Measurements from ENCODE around the gene MSH3.
"Not testable (repeated sequence)": the region's sequence is repeated elsewhere in the genome, so short reads cannot be mapped to it uniquely, and the experiment has no call there.

Gene MSH3

DNA sequence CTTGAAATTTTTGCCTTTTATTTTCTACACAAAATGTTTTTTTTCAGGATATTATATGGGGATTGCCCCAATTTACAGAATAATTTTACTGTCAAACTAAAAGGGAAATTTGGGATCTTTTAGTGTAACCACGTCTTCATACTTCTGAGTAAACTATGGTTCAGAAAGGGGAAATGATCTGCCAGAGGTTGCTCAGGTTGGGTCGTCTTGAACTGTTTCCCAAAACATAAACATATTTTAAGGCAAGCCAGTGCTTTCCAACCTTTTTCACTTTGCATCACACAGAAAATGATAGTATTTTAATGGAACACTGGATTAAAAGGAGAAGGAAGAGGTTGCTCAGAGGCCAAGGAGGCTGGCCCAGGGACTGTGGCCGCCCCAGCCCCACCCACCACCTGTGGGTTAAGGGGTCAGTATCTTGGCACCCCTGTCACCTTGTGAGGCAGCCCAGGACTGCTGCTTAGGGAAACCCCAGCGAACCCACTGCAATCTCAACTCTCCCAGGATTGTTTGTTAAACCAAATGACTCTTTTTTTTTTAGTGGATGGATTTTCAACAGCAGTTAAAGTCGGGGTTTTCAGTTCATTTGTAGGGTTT is 143.1 kb downstream of the MSH3 start:
- DNase-seq (ENCODE audit: low read depth in 3 of 3) = no peak

DNA sequence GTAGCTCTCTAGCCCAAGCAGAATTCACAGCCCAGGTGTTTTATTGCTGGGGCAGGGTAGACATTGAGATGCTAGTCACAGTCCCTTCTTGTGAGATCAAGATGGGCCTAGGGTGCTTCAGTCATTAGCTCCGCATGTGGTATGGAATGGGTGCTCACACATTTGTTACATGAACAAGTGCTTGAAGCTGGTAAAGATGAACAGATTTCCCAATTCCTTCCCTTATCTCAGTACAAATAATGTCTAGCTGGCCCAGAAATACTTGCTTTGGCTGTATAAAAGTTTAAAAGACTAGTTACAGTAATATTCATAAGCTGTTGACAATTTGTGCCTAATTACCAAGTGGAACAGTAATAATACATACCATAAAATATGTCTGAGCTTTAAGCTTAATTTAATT is 143.7 kb downstream of the MSH3 start:
- DNase-seq (ENCODE audit: low read depth in 3 of 3) = no peak

DNA sequence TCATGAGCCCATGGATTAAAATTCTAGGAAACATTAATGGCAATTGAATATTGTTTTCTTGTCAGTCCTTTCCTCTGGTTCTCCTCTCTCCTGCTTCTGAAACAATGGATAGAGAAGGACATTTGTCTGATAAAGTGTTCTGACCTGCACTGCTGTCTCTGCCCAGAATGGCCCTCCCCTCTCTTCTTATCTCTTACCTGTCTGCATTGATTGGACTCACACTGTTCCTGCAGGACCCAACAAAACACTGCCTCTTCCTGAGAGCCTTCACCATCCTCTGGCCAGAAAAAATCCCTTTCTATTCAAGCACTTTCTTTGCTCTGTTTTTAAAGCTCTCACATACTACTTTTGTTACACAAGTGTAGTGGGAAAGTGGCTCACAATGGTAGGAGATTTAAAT is 144.2 kb downstream of the MSH3 start:
- no peak for DNase-seq (ENCODE audit: low read depth in 3 of 3)

- DNase-seq (ENCODE audit: low read depth in 3 of 3) = no peak
Observed at GRCh38 chr5:80799041-80799440, 144.6 kb downstream of the MSH3 start.

GRCh38 chr5:80799573-80799972 is 145.1 kb downstream of the MSH3 start:
- no peak for DNase-seq (ENCODE audit: low read depth in 3 of 3)

- no peak for DNase-seq (ENCODE audit: low read depth in 3 of 3)
Observed at GRCh38 chr5:80804332-80804731, 149.9 kb downstream of the MSH3 start.

GRCh38 chr5:80805038-80805437 is 150.6 kb downstream of the MSH3 start:
- no peak for DNase-seq (ENCODE audit: low read depth in 3 of 3)

DNA sequence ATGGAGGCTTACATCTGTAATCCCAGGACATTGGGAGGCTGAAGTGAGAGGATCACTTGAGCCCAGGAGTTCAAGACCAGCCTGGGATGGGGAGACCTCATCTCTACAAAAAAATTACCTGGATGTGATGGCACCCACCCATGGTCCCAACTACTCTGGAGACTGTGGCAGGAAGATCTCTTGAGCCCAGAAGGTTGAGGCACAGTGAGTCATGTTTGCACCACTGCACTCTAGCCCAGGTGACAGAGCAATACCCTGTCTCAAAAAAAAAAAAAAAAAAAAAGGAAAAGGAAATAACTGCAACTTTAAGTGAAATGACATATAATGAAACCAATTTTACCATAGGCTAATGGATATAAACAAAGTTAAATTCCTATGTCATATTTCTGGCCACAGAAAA is 152.5 kb downstream of the MSH3 start:
- DNase-seq (ENCODE audit: low read depth in 3 of 3) = no peak

DNA sequence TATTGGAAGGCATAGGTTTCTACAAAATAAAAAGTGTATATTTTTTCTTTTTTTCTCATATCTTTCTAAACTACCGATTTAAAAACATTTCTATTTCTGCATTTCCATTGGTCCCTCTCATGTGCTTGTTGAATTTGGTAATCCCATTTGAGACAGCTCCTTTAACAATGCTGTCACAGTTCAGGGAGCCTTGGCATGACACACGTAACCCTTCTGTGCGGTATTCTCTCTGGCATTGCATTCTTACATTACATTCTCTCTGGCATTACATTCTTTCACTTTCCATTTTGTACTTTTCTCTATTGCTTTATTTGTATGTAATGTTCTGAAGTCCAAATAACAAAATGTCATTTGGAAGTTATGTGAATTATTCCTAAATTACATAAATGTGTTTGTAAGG is 155.0 kb downstream of the MSH3 start:
- DNase-seq (ENCODE audit: low read depth in 3 of 3) = no peak

GRCh38 chr5:80810425-80810824 is 156.0 kb downstream of the MSH3 start:
- DNase-seq (ENCODE audit: low read depth in 3 of 3) = no peak

DNA sequence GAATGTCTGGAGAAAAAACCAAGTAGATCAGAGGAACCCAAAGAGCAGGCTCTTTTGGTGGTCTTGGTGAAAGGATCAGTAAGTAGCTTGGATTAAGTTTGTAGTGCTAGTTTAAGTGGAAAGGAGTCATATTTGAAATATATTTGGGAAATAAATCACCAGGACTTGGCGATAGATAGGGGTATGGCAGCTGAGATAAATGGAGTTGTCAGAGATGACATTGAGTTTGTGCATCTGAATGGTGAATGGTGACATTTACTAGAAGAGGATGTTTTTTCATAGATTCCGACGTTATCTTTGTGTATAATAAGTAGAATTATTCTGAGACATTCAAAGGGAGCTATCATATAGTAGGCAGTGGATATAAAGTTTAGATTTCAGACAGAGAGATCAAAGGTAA is 162.1 kb downstream of the MSH3 start:
- DNase-seq (ENCODE audit: low read depth in 3 of 3) = no peak

GRCh38 chr5:80820685-80821084 is 166.2 kb downstream of the MSH3 start:
- DNase-seq (ENCODE audit: low read depth in 3 of 3) = no peak

- DNase-seq (ENCODE audit: low read depth in 3 of 3) = no peak
Observed at GRCh38 chr5:80822640-80823039, 168.2 kb downstream of the MSH3 start.

- not testable (repeated sequence) for DNase-seq (ENCODE audit: low read depth in 3 of 3)
Observed at GRCh38 chr5:80824159-80824558, 169.7 kb downstream of the MSH3 start.

- DNase-seq (ENCODE audit: low read depth in 3 of 3) = no peak
Observed at GRCh38 chr5:80825786-80826460, 171.5 kb downstream of the MSH3 start.

DNA sequence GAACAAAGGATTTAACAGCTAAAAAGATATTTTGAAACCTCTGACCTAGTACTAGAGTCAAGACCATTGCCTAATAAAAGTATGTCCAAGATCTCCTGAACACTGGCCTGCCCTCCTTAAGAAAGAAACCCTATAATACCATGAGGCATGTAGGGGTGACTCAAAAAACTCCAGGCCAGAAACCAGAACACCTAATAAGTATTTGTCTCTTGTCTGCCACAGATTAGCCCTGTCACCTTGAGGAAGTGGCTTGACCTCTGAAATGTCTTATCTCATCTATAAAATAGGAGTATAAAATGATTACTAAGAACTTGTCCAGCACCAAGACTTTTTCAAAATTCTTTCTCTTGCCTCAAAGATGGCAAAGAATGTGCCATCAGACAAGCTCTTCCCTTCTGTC is 180.3 kb downstream of the MSH3 start:
- no peak for DNase-seq (ENCODE audit: low read depth in 3 of 3)

DNA sequence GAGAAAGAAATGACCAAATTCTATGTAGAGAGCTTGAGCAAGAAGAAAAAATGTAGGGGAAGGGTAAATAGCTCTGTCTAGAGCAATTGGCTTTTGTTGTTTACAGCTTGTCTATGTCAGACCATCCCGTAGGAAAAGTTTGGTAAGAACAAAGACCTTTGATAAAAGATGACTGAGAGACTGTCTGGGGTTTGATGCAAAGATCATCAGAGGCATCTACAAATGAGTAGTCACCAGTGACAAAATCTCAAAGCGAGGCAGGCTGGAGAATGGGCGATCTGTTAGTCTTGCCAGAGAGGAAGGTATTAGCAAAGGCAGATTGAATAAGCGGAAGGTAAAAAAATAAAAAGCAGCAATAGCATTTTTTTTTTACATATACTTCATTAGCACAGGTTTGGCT is 180.7 kb downstream of the MSH3 start:
- no peak for DNase-seq (ENCODE audit: low read depth in 3 of 3)

DNA sequence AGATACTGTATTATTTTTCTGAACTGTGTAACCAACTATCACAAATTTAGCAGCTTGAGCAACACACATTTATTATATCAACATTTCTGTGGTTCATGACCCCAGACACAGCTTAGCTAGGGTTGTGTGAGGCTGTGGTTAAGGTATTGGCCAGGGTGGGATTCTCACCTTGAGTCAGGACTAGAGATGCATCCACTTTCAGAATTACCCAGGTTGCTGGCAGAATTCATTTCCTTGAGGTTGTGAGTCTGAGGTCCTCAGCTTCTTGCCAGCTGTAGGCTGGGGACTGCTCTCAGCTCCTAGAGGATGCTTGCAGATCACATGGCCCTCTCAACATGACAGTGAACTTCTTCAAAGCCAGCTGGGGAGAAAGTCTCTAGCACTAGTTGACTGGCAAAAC is 183.2 kb downstream of the MSH3 start:
- peak in 1 of 3 donors; percentile 5 for DNase-seq (ENCODE audit: low read depth in 3 of 3)

GRCh38 chr5:80841026-80841797 is 186.8 kb downstream of the MSH3 start:
- not testable (repeated sequence) for DNase-seq (ENCODE audit: low read depth in 3 of 3)

- not testable (repeated sequence) for DNase-seq (ENCODE audit: low read depth in 3 of 3)
Observed at GRCh38 chr5:80846422-80846821, 192.0 kb downstream of the MSH3 start.

- DNase-seq (ENCODE audit: low read depth in 3 of 3) = not testable (repeated sequence)
Observed at GRCh38 chr5:80850168-80850567, 195.7 kb downstream of the MSH3 start.

GRCh38 chr5:80852331-80853245 is 198.1 kb downstream of the MSH3 start:
- DNase-seq (ENCODE audit: low read depth in 3 of 3) = no peak
